HAP-1 (cell line): ENCODE measurements around the gene PBOV1.

ENCODE experiments used
- DNase-seq, 2 experiments: peaks; one replicate each; pipeline ENCODE4 v3.0.0-alpha.2; 2016 to 2020; ENCODE audit warnings: low spot score in 2 of 2
- H3K27me3 ChIP-seq: fragments of 250-450 bp; sonication (Bioruptor Pico); 2 replicates; pipeline ENCODE4 v1.5.1; 2020; ENCODE audit warnings: low read depth, mild to moderate bottlenecking, moderate library complexity
- H3K36me3 ChIP-seq: fragments of 250-450 bp; sonication (Bioruptor Pico); replicated peaks from 2 replicates; pipeline ENCODE4 v1.5.1; 2020; ENCODE audit warnings: mild to moderate bottlenecking
- H3K4me1 ChIP-seq: fragments of 250-450 bp; sonication (Bioruptor Pico); 2 replicates; pipeline ENCODE4 v1.5.1; 2020; ENCODE audit warnings: mild to moderate bottlenecking
- H3K4me3 ChIP-seq: fragments of 250-450 bp; sonication (Bioruptor Pico); 2 replicates; pipeline ENCODE4 v1.5.1; 2020; ENCODE audit warnings: mild to moderate bottlenecking, moderate library complexity
- H3K9me3 ChIP-seq: fragments of 250-450 bp; sonication (Bioruptor Pico); 2 replicates; pipeline ENCODE4 v1.5.1; 2020; ENCODE audit warnings: mild to moderate bottlenecking, moderate library complexity
- in situ Hi-C: fragments of 300-500 bp; cut with MboI; formaldehyde crosslinking; loops from 3 replicates; pipeline ENCODE4 v1.14.3; 2020; ENCODE audit warnings: low sequenced_read_pairs, inconsistent platforms, mixed read lengths

Gene PBOV1

DNA sequence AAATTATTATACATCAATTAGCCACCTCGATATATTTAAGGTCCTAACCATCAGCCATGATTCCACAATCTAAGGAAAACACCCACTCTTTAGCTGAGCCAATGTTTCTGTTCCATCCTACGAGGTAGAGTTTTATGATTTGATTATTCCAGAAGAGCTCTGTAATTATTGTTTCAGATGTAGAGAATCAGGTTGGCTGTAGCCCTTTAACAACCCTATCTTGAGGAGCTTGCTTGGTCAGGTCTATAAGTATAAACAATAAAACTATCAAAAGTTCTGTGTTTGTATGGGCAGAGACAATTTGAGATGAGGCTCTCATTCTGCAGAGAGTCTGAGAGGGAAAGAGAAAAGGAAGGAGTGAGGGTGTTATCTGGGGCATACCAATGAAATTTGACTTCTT, at the start of gene PBOV1:
TSS of gene PBOV1 (minus strand) at position 43 of the 400 bp plus-strand sequence. CDS start 96 bp downstream, outside the sequence.
- Histone ChIP-seq H3K4me1 (no peaks in the 10 kb centered on the region), H3K9me3 (no peaks in the 10 kb centered on the region), H3K4me3 (no peak within 1 kb of the TSS), H3K27me3 (no peaks in the 10 kb centered on the region), H3K36me3 (no peaks in the 10 kb centered on the region)
- in situ Hi-C loops = no loop called here
- no peak for DNase-seq

DNA sequence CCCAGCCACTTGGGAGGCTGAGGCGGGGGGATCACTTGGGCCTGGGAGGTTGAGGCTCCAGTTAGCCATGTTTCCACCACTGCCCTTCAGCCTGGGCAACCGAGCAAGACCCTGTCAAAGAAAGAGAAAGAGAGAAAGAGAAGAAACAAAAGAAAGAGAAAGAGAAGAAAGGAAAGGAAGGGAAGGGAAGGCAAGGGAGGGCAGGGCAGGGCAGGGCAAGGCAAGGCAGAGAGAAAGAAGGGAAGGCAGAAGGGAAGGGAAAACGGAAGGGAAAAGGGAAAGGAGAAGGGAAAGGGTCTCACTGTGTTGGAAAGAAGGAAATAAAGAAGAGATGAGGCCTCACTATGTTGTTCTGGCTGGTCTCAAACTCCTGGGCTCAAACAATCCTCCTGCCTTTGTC, 47.8 kb upstream of the PBOV1 start:
- H3K4me3 ChIP-seq = no peak overlapping the region

DNA sequence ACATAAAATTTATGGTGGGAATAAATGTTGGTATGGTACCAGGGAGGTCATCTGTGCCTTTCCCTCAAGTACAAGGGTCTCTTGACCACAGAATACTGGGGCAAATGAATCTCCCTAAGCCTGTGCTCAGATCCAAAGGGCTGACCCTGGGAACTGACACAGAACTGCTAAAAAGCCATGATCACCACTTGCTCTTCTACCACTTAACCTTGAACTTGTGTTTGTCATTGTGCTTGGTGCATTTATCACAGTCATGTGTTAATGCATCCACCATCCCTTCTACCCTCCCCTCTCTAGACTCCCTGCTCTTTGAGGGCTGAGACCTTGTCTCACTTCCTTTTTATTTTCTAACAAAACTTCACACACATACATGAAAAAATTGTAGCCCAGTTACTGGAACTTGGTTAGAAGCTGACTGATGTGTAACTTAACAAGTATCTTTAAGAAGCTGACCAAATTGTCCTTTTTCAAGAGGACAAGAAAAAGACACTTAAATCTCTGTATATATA, 46.1 kb upstream of the PBOV1 start:
- no peak for DNase-seq
- in situ Hi-C loops = no loop called here

More for the DNA sequence above, 47.8 kb upstream of the PBOV1 start:
- Histone ChIP-seq H3K4me1 (no peaks in the 10 kb centered on the region), H3K36me3 (0 out of 2 replicates have a peak, but pooled peaks cover 4% of the 10 kb centered on the region), H3K27me3 (no peaks in the 10 kb centered on the region), H3K9me3 (no peaks in the 10 kb centered on the region)
- DNase-seq = no peak
- in situ Hi-C loops = no loop called here

GRCh38 chr6:138263963-138264362, 45.7 kb upstream of the PBOV1 start:
- 0 out of 2 replicates have a peak, but pooled peaks cover 4% of the 10 kb centered on the region for H3K36me3 ChIP-seq
- H3K4me1 ChIP-seq = no peaks in the 10 kb centered on the region
- H3K4me3 ChIP-seq = no peak overlapping the region
- DNase-seq = no peak
- H3K9me3 ChIP-seq = no peaks in the 10 kb centered on the region
- in situ Hi-C loops = no loop called here
- H3K27me3 ChIP-seq = no peaks in the 10 kb centered on the region

More for the DNA sequence above, 46.1 kb upstream of the PBOV1 start:
- Histone ChIP-seq H3K4me1 (no peaks in the 10 kb centered on the region), H3K27me3 (no peaks in the 10 kb centered on the region), H3K36me3 (0 out of 2 replicates have a peak, but pooled peaks cover 4% of the 10 kb centered on the region), H3K4me3 (no peak overlapping the region), H3K9me3 (no peaks in the 10 kb centered on the region)

GRCh38 chr6:138261116-138261780, 43.0 kb upstream of the PBOV1 start:
- in situ Hi-C loops = no loop called here
- no peak for DNase-seq

GRCh38 chr6:138258991-138259390, 40.7 kb upstream of the PBOV1 start:
- Histone ChIP-seq H3K4me1 (no peaks in the 10 kb centered on the region), H3K27me3 (no peaks in the 10 kb centered on the region), H3K36me3 (0 out of 2 replicates have a peak, but pooled peaks cover 4% of the 10 kb centered on the region), H3K9me3 (no peaks in the 10 kb centered on the region), H3K4me3 (no peak overlapping the region)
- in situ Hi-C loops = no loop called here
- DNase-seq = no peak

More at GRCh38 chr6:138261116-138261780, 43.0 kb upstream of the PBOV1 start:
- Histone ChIP-seq H3K36me3 (0 out of 2 replicates have a peak, but pooled peaks cover 4% of the 10 kb centered on the region), H3K4me3 (no peak overlapping the region), H3K27me3 (no peaks in the 10 kb centered on the region), H3K4me1 (no peaks in the 10 kb centered on the region), H3K9me3 (no peaks in the 10 kb centered on the region)

GRCh38 chr6:138258197-138258596, 39.9 kb upstream of the PBOV1 start:
- H3K4me1 ChIP-seq = no peaks in the 10 kb centered on the region
- 0 out of 2 replicates have a peak, but pooled peaks cover under 1% of the 10 kb centered on the region for H3K36me3 ChIP-seq
- in situ Hi-C loops = no loop called here
- no peak for DNase-seq
- H3K27me3 ChIP-seq = no peaks in the 10 kb centered on the region
- H3K4me3 ChIP-seq = no peak overlapping the region
- no peaks in the 10 kb centered on the region for H3K9me3 ChIP-seq

GRCh38 chr6:138257638-138258040, 39.3 kb upstream of the PBOV1 start:
- H3K9me3 ChIP-seq = no peaks in the 10 kb centered on the region
- no peaks in the 10 kb centered on the region for H3K36me3 ChIP-seq
- DNase-seq = no peak
- H3K4me1 ChIP-seq = no peaks in the 10 kb centered on the region
- H3K4me3 ChIP-seq = no peak overlapping the region
- in situ Hi-C loops = no loop called here
- no peaks in the 10 kb centered on the region for H3K27me3 ChIP-seq

- Histone ChIP-seq H3K27me3 (no peaks in the 10 kb centered on the region), H3K36me3 (no peaks in the 10 kb centered on the region), H3K9me3 (no peaks in the 10 kb centered on the region; the same call in 1 of the 2 replicates), H3K4me3 (no peak overlapping the region), H3K4me1 (no peaks in the 10 kb centered on the region)
- in situ Hi-C loops = no loop called here
- DNase-seq = no peak
Observed at GRCh38 chr6:138255443-138255842, 37.2 kb upstream of the PBOV1 start.

- Histone ChIP-seq H3K4me1 (no peaks in the 10 kb centered on the region), H3K27me3 (no peaks in the 10 kb centered on the region), H3K9me3 (no peaks in the 10 kb centered on the region; the same call in 1 of the 2 replicates), H3K36me3 (no peaks in the 10 kb centered on the region), H3K4me3 (no peak overlapping the region)
- no peak for DNase-seq
- in situ Hi-C loops = no loop called here
Observed at GRCh38 chr6:138253731-138254130, 35.4 kb upstream of the PBOV1 start.

- Histone ChIP-seq H3K27me3 (no peaks in the 10 kb centered on the region), H3K36me3 (no peaks in the 10 kb centered on the region), H3K4me3 (no peak overlapping the region), H3K9me3 (no peaks in the 10 kb centered on the region; the same call in 1 of the 2 replicates), H3K4me1 (no peaks in the 10 kb centered on the region)
- in situ Hi-C loops = no loop called here
- no peak for DNase-seq
Observed at GRCh38 chr6:138250513-138251247, 32.4 kb upstream of the PBOV1 start.

DNA sequence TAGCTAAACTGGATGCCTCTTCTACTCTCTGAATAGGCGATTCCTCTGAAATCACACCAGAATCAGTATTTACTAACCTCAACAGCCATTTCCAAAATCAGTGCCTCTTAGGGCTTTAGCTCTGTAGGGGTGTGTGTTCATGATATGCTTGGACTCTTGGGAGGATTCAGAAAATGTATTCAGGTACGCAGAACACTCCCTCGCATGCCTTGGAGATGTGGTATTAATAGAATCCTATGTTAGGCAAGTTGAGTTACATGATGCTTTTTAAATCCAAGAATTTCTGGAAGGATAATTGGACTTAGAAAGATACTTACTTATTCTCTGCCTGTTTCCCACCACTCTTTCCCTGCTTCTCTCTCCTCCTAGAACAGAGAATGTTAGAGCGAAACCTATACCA, 31.8 kb upstream of the PBOV1 start:
- in situ Hi-C loops = no loop called here

DNA sequence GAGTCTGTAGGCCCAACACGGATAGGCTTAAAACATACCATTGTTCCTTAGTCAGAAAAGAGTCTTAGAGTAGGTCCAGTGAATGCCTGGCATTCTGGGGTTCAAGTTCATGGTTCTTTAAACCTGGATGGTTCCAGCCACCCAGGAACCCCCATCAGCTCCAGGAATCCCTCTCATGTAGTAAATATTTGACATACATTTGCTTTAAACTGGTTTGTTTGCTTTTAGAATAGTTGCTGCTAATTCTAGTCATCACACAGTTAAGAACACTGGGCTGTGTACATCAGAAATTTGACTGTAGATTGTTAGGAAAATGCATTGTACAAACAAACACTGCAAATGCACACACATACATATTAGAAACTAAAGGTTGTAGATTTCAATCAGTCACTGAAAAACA, 30.6 kb upstream of the PBOV1 start:
- in situ Hi-C loops = no loop called here
- no peaks in the 10 kb centered on the region for H3K4me1 ChIP-seq
- H3K36me3 ChIP-seq = no peaks in the 10 kb centered on the region
- H3K4me3 ChIP-seq = no peak overlapping the region
- no peaks in the 10 kb centered on the region for H3K27me3 ChIP-seq
- no peaks in the 10 kb centered on the region; the same call in 1 of the 2 replicates for H3K9me3 ChIP-seq
- no peak for DNase-seq

More for the DNA sequence above, 31.8 kb upstream of the PBOV1 start:
- Histone ChIP-seq H3K27me3 (no peaks in the 10 kb centered on the region), H3K36me3 (no peaks in the 10 kb centered on the region), H3K4me3 (no peak overlapping the region), H3K9me3 (no peaks in the 10 kb centered on the region; the same call in 1 of the 2 replicates), H3K4me1 (no peaks in the 10 kb centered on the region)
- no peak for DNase-seq

DNA sequence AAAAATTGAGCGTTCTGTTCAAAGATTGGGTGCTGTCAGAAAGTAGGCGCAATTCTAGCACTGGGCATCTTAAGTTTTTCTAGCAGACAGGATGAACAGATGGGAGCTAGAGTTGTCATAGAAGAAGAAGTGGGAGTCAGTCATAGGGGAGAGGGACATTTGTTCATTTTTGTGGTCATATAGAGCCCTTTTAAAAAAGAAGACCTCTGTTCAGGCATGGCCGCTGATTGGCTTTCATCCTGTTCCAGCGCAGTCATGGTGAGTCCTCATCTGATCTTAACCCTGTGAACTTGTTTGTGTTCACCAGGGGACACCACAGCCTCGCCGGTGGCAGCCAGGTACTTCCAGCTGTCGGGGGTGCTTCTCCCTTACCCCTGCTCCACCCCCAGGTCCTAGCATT, 29.7 kb upstream of the PBOV1 start:
- no peak overlapping the region for H3K4me3 ChIP-seq

More for the DNA sequence above, 29.7 kb upstream of the PBOV1 start:
- Histone ChIP-seq H3K9me3 (no peaks in the 10 kb centered on the region; the same call in 1 of the 2 replicates), H3K36me3 (no peaks in the 10 kb centered on the region), H3K27me3 (no peaks in the 10 kb centered on the region), H3K4me1 (no peaks in the 10 kb centered on the region)
- DNase-seq = no peak
- in situ Hi-C loops = no loop called here
